Natural killer cell treated with Interleukin-12 subunit alpha and Interleukin-12 subunit beta and Interleukin-15 and Interleukin-18, amount 100 ng/mL, for 72 hours (primary cell): ENCODE results near the gene CRYBG3. TPM values are rescaled to one million over a fixed set of nuclear protein-coding genes. Genes with fewer than 3 reads are reported as not detected.

Source experiments
- ATAC-seq, 2 donors: fragments of 150-1000 bp; cut with Tn5 transposase in 1 of 2; sonication (Bioruptor Pico), chemical (Tn5 transposase) in 1 of 2; 2 replicates each; pipeline ENCODE4 v1.10.0; 2021
- DNase-seq: peaks from one replicate; pipeline ENCODE4 v3.0.0; 2022; ENCODE audit warnings: low spot score
- H3K27ac Mint-ChIP-seq, 2 donors: 1 replicate in 1 of 2; 2 replicates in 1 of 2; pipeline ENCODE4 v1.8.0; 2022; ENCODE audit warnings: mixed read lengths in 2 of 2, mild to moderate bottlenecking in 1 of 2, moderate library complexity in 1 of 2
- H3K27me3 Mint-ChIP-seq, 2 donors: 1 replicate in 1 of 2; 2 replicates in 1 of 2; pipeline ENCODE4 v1.8.0; 2022; ENCODE audit warnings: mixed read lengths in 2 of 2
- H3K36me3 Mint-ChIP-seq: one replicate; pipeline ENCODE4 v1.8.0; 2022; ENCODE audit warnings: mixed read lengths
- H3K4me1 Mint-ChIP-seq, 2 donors: 1 replicate in 1 of 2; 2 replicates in 1 of 2; pipeline ENCODE4 v1.8.0; 2022; ENCODE audit warnings: low read depth in 2 of 2, mixed read lengths in 2 of 2, mild to moderate bottlenecking in 1 of 2
- H3K4me3 Mint-ChIP-seq: one replicate; pipeline ENCODE4 v1.8.0; 2022; ENCODE audit warnings: mixed read lengths
- H3K9me3 Mint-ChIP-seq: 2 replicates; pipeline ENCODE4 v1.8.0; 2022; ENCODE audit warnings: mixed read lengths
- total RNA-seq, 2 donors: library from RNA; stranded (reverse); gene quantifications; one replicate each; pipeline ENCODE4 v1.2.3, GENCODE V29; 2022

CRYBG3 gene
- total RNA-seq, 2 donors from 2014 or later = 1.1 TPM

DNA sequence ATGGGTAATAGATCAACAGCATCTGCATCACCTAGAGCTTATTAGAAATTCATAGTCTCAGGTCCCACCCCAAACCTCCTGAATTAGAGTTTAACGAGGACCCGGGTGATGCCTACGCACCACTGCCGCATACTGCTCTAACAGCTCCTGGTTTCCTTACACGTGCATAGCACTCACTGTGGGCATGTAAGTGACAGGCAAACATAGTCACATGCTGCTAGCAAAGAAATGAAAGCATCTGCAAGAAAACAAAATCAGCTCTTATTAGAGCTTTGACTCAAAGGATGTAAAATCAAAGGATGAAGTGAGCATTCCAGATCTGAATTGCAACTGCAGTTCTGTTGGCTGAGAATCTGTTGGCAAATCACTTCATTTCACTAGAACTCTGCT is 169.5 kb downstream of the CRYBG3 start:
- H3K9me3 Mint-ChIP-seq = no peaks in the 10 kb centered on the region
- no peak overlapping the region for H3K27ac Mint-ChIP-seq
- H3K27me3 Mint-ChIP-seq = peaks cover 6 to 22% of the 10 kb centered on the region in 2 donors
- DNase-seq = no peak
- no peak for ATAC-seq
- no peaks in the 10 kb centered on the region for H3K36me3 Mint-ChIP-seq
- H3K4me3 Mint-ChIP-seq = no peak overlapping the region
- H3K4me1 Mint-ChIP-seq = peaks cover 0 to 7% of the 10 kb centered on the region in 2 donors

GRCh38 chr3:97992547-97993173 is 170.8 kb downstream of the CRYBG3 start:
- Mint-ChIP-seq H3K4me3 (no peak overlapping the region), H3K36me3 (no peaks in the 10 kb centered on the region), H3K4me1 (peaks cover 0 to 7% of the 10 kb centered on the region in 2 donors), H3K27ac (no peak overlapping the region), H3K27me3 (peaks cover 9 to 30% of the 10 kb centered on the region in 2 donors), H3K9me3 (no peaks in the 10 kb centered on the region)
- DNase-seq = no peak
- no peak for ATAC-seq

DNA sequence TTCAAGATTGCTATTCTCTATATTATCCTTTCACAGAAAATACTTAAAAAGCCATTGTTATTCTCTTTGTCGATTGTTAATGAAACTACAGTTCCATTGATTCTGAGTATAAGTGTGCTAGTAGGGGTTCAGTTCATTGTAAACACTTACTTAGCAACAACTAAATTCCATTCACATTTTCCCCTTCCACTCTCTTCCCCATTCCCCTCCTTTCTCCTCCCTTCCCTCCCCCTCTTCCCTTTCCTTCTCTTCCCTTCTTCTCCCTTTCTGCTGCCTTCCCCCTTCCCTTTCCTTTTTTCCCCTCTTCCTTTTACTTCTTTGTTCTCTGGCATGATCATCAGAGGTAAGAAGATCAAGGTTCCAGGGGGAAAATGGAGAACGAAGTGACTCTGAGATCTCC is 171.7 kb downstream of the CRYBG3 start:
- H3K4me3 Mint-ChIP-seq = no peak overlapping the region
- no peak overlapping the region for H3K27ac Mint-ChIP-seq
- peaks cover 9 to 31% of the 10 kb centered on the region in 2 donors for H3K27me3 Mint-ChIP-seq
- H3K4me1 Mint-ChIP-seq = peaks cover 0 to 4% of the 10 kb centered on the region in 2 donors
- H3K9me3 Mint-ChIP-seq = no peaks in the 10 kb centered on the region
- H3K36me3 Mint-ChIP-seq = no peaks in the 10 kb centered on the region
- DNase-seq (no peak), ATAC-seq (no peak)

DNA sequence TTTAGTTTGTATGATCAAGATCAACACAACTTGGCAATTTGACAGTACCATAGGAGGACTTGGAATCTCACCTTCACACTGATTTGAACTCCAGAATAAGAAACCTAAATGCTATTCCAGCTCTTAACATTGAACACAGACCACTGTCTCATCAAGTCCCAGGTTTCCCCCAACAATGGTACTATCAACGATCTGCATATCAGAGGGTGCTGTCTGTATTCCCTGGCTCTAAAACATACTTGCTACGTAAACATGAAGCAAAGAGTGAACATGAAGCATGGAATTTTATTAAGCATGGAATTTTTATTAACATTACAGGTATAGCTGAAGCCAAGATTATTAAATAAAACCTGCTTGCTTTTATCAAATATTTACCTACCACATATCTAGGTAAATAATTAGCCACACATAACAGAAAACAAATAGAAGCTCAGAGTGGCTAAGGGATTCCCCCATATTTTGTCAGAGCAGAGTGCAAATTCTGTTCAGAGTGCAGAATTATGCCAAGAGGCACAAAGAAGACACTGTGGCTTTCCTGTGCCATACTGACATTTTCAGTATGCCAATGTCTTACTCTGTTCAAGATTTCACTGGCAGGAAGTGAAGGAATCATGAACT is 172.6 kb downstream of the CRYBG3 start:
- Mint-ChIP-seq H3K27me3 (peaks cover 9 to 40% of the 10 kb centered on the region in 2 donors), H3K4me3 (no peak overlapping the region), H3K27ac (no peak overlapping the region), H3K4me1 (peaks cover 0 to 4% of the 10 kb centered on the region in 2 donors), H3K9me3 (no peaks in the 10 kb centered on the region), H3K36me3 (no peaks in the 10 kb centered on the region)
- ATAC-seq (no peak), DNase-seq (no peak)

Other genes starting within 250 kb of the CRYBG3 start
- 10 to 100 TPM in 1 of 2 donors, 1 to 10 TPM in 1; 4.9 to 10.9 TPM for gene ARL6, start 57.3 kb upstream of the CRYBG3 start, total RNA-seq
- 10 to 100 TPM; 22.0 to 50.2 TPM for gene RIOX2, start 150.4 kb downstream of the CRYBG3 start, total RNA-seq
- gene GABRR3, start 213.3 kb downstream of the CRYBG3 start, total RNA-seq = not detected